HL-60 (cell line): ENCODE data around the gene PITPNC1.

ENCODE experiments used
- DNase-seq, 2 experiments: peaks; one replicate each; pipeline ENCODE4 v3.0.0-alpha.2; 2010 to 2020; ENCODE audit warnings: low read depth in 1 of 2, low spot score in 1 of 2
- H3K27ac ChIP-seq: fragments of 250-450 bp; sonication (Bioruptor Pico); replicated peaks from 2 replicates; pipeline ENCODE4 v1.5.1; 2020; ENCODE audit warnings: mild to moderate bottlenecking, moderate library complexity
- H3K27me3 ChIP-seq: fragments of 250-450 bp; sonication (Bioruptor Pico); 2 replicates; pipeline ENCODE4 v1.5.1; 2021; ENCODE audit warnings: mild to moderate bottlenecking, moderate library complexity; ENCODE audit not compliant: insufficient read depth, poor library complexity, severe bottlenecking
- H3K4me3 ChIP-seq: replicated peaks from 2 replicates; pipeline ENCODE4 v1.5.1; 2011; ENCODE audit warnings: mild to moderate bottlenecking, control low read depth, low read length; ENCODE audit not compliant: insufficient read depth
- CTCF ChIP-seq: IDR thresholded peaks from one replicate; pipeline ENCODE4 v1.5.1; 2011; ENCODE audit warnings: low read length, control low read depth, inconsistent platforms; ENCODE audit not compliant: insufficient read depth
- GABPA ChIP-seq: IDR thresholded peaks from 2 replicates; pipeline ENCODE4 v1.6.1; 2012; ENCODE audit warnings: low read depth
- POLR2AphosphoS5 ChIP-seq: IDR thresholded peaks from 2 replicates; pipeline ENCODE4 v1.6.1; 2012; ENCODE audit warnings: low read depth
- SPI1 ChIP-seq: IDR thresholded peaks from 2 replicates; pipeline ENCODE4 v1.6.1; 2012; ENCODE audit warnings: low read depth, mild to moderate bottlenecking, borderline replicate concordance
- TF ChIP-seq, protein P1 (sequence below): IDR thresholded peaks from 2 replicates; pipeline ENCODE4 v1.6.1; 2012; ENCODE audit warnings: low read depth; ENCODE audit not compliant: insufficient replicate concordance

The PITPNC1 gene

DNA sequence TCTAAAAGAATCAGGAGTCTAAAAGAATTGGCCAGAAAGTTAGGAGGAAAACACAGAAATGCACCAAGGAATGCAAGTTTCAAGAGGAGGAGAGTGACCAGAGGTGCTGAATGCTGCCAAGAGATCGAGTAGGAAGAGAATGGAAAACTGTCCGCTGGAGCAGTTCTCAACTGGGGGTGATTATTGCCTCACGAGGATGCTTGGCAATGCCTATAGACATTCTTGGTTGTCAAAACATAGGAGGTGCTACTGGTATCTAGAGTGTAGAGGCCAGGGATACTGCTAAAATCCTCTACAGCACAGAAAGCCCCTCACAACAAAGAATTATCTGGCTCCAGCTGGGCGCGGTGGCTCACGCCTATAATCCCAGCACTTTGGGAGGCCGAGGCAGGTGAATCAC, 258.6 kb downstream of the PITPNC1 start:
- no peak overlapping the region for H3K4me3 ChIP-seq
- no peak for TF ChIP-seq GABPA
- no peak for DNase-seq
- no peaks in the 10 kb centered on the region for H3K27me3 ChIP-seq
- no peak overlapping the region for H3K27ac ChIP-seq

DNA sequence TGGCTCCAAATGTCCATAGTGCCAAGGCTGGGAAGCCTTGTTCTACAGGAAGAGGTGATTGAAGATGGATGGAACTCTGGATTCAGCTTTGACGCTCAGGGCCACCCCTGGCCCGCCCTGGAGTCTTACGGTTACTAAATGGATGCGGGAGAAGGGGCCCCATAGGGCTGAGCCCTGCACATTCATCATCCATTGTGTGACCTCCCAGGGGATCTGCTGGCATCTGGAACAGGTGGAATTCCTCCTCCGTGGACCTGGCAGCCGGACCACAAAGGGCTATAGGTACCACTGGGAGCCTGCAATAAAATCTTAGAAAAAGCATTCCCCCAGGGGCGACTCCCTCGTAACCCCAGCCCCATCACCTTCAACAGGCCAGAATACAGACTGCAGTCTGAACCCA, 259.2 kb downstream of the PITPNC1 start:
- no peak for TF ChIP-seq CTCF
- TF ChIP-seq POLR2AphosphoS5 = no peak
- TF ChIP-seq, protein P1, sequence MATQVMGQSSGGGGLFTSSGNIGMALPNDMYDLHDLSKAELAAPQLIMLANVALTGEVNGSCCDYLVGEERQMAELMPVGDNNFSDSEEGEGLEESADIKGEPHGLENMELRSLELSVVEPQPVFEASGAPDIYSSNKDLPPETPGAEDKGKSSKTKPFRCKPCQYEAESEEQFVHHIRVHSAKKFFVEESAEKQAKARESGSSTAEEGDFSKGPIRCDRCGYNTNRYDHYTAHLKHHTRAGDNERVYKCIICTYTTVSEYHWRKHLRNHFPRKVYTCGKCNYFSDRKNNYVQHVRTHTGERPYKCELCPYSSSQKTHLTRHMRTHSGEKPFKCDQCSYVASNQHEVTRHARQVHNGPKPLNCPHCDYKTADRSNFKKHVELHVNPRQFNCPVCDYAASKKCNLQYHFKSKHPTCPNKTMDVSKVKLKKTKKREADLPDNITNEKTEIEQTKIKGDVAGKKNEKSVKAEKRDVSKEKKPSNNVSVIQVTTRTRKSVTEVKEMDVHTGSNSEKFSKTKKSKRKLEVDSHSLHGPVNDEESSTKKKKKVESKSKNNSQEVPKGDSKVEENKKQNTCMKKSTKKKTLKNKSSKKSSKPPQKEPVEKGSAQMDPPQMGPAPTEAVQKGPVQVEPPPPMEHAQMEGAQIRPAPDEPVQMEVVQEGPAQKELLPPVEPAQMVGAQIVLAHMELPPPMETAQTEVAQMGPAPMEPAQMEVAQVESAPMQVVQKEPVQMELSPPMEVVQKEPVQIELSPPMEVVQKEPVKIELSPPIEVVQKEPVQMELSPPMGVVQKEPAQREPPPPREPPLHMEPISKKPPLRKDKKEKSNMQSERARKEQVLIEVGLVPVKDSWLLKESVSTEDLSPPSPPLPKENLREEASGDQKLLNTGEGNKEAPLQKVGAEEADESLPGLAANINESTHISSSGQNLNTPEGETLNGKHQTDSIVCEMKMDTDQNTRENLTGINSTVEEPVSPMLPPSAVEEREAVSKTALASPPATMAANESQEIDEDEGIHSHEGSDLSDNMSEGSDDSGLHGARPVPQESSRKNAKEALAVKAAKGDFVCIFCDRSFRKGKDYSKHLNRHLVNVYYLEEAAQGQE = no peak
- no peak for TF ChIP-seq SPI1
- TF ChIP-seq GABPA = no peak
- Histone ChIP-seq H3K4me3 (no peak overlapping the region), H3K27ac (no peak overlapping the region), H3K27me3 (no peaks in the 10 kb centered on the region)
- no peak for DNase-seq

- DNase-seq = no peak
- Histone ChIP-seq H3K4me3 (no peak overlapping the region), H3K27me3 (no peaks in the 10 kb centered on the region), H3K27ac (no peak overlapping the region)
- TF ChIP-seq POLR2AphosphoS5 (no peak), SPI1 (no peak)
Observed at GRCh38 chr17:67636834-67637520, 259.9 kb downstream of the PITPNC1 start.

DNA sequence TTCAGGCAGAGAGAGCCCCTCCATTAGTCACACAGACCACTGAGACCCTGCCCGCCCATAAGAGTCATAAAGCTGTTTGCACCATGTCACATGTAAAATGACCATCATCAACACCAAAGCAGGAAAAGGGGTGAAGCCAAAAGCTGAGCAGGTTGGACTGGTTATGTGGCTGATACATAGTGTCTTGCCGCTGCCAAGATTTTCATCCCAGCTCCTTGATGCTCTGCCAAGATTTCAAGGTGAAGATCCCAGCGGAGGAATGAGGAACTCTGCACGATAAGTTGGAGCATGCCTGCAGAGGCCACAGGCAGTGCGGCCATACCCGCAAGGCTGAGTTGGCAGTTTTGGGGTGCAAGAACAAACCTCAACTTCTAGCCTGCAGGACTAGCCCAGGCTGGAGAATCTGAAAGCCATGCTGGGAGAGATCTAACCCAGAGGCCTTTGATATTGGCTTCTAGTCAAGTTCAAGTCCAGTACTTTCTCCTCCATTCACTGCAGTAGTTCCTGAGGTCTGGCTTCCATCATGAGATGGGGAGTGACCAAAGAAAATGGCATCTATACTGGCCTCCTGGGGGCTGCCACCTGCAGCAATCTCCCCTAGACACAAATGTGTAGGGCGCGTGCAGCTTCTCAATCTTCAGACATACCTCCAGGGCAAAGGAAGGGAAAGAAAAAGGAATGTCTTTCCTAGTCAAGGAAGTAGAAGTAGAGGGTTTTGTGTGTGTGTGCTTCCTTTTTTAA, 261.0 kb downstream of the PITPNC1 start:
- no peak overlapping the region for H3K4me3 ChIP-seq
- DNase-seq = no peak
- H3K27me3 ChIP-seq = no peaks in the 10 kb centered on the region
- TF ChIP-seq POLR2AphosphoS5 (no peak), SPI1 (no peak), GABPA (no peak)
- TF ChIP-seq, protein P1 = no peak
- H3K27ac ChIP-seq = no peak overlapping the region

- no peaks in the 10 kb centered on the region for H3K27me3 ChIP-seq
- H3K27ac ChIP-seq = no peak overlapping the region
- TF ChIP-seq GABPA (no peak), CTCF (no peak), POLR2AphosphoS5 (no peak), SPI1 (no peak)
- TF ChIP-seq, protein P1 = no peak
- DNase-seq = no peak
- H3K4me3 ChIP-seq = no peak overlapping the region
Observed at GRCh38 chr17:67638871-67639270, 261.8 kb downstream of the PITPNC1 start.
